Mammary epithelial cell (primary cell): ENCODE data around the gene TMEM120B.

Source experiments
- EZH2 ChIP-seq: IDR thresholded peaks from 2 replicates; pipeline ENCODE4 v1.6.1; 2012; ENCODE audit warnings: low read length, inconsistent platforms, borderline replicate concordance
- TF ChIP-seq, protein P1 (sequence below), 2 donors: IDR thresholded peaks in 1 of 2; conservative IDR thresholded peaks in 1 of 2; 2 replicates each; pipeline ENCODE4 v1.5.1; 2011 to 2012; ENCODE audit warnings: inconsistent platforms in 2 of 2, low read length in 2 of 2, mild to moderate bottlenecking in 2 of 2, control low read depth in 1 of 2, low read depth in 1 of 2; ENCODE audit not compliant: insufficient read depth in 1 of 2; ENCODE audit errors: extremely low read depth in 1 of 2

DNA sequence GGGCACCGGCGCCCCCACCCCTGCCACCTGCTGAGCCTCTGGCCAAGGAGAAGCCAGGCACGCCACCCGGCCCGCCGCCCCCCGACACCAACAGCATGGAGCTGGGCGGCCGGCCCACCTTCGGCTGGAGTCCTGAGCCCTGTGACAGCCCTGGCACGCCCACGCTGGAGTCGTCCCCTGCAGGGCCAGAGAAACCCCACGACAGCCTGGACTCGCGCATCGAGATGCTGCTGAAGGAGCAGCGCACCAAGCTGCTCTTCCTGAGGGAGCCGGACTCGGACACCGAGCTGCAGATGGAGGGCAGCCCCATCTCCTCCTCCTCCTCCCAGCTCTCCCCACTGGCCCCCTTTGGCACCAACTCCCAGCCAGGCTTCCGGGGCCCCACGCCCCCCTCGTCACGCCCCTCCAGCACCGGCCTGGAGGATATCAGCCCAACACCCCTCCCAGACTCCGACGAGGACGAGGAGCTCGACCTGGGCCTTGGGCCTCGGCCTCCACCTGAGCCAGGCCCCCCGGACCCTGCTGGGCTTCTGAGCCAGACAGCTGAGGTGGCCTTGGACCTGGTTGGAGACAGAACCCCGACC lies 97.8 kb downstream of the TMEM120B start:
- TF ChIP-seq, protein P1, sequence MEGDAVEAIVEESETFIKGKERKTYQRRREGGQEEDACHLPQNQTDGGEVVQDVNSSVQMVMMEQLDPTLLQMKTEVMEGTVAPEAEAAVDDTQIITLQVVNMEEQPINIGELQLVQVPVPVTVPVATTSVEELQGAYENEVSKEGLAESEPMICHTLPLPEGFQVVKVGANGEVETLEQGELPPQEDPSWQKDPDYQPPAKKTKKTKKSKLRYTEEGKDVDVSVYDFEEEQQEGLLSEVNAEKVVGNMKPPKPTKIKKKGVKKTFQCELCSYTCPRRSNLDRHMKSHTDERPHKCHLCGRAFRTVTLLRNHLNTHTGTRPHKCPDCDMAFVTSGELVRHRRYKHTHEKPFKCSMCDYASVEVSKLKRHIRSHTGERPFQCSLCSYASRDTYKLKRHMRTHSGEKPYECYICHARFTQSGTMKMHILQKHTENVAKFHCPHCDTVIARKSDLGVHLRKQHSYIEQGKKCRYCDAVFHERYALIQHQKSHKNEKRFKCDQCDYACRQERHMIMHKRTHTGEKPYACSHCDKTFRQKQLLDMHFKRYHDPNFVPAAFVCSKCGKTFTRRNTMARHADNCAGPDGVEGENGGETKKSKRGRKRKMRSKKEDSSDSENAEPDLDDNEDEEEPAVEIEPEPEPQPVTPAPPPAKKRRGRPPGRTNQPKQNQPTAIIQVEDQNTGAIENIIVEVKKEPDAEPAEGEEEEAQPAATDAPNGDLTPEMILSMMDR (conservative IDR thresholded peaks at IDR 0.05 in 1 of 2, IDR thresholded peaks at IDR 0.05 in 1 of 2; ENCODE audit: extremely low read depth in 1 of 2, insufficient read depth in 1 of 2, low read depth in 1 of 2, low read length in 2 of 2): no peak
- no peak for TF ChIP-seq EZH2
